Measurements from ENCODE around the gene VWA3A. TPM values are rescaled to one million over a fixed set of nuclear protein-coding genes. Genes with fewer than 3 reads are reported as not detected.

VWA3A gene
- total RNA-seq, 1 donor from 2014 or later, result 0.25 TPM

DNA sequence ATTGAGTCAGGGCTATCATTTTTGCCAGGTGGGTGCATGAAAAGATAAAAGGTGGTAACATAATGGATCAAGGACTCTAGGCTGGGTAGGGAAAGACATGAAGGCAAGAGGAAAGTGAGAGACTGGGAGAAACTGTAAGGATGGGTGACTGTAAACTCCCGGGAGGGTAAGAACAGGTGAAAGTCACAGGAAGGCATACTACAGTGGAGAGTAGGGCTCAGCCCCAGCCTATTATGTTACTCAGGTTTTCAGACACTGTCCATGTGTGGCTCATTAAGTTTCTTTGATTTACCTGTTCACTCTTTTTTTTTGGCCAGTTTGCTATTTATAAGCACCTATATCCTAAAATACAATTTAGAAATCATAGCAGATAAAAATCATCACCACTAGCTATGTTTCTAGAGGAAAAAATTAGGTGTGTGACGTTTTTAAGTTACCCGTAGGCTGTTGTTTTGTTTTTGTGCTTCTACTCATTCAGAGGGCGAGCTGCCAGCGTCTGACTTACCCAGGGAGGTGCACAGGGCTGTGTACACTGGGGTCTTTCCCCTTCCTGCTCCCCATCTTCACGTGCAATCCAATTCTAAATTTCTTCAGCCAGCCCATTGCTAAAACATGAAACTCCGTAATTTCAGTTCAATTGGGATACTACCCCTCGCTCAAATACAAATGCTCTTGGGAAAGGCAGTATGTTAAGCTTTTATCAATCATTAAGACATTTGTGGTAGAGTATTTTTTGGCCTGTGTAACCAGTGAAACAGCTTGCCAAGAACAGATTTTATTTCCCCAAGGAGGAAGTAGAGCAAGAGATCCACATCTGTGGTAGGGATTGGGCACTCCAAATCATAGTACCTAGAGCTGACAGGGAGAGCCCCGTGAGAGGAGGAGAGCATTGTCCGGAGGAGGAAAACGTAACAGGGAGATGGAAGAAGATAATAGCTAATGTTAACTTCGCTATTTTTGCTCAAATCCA is 21.7 kb upstream of the VWA3A start:
- Histone ChIP-seq H3K9me3 (replicated peaks) (peaks cover 9% of the 10 kb centered on the region), H3K4me3 (peak overlapping the region; percentile 31), H3K36me3 (peaks cover 5% of the 10 kb centered on the region), H3K4me1 (peaks cover 38% of the 10 kb centered on the region), H3K27ac (replicated peaks) (peak overlapping the region; percentile 61), H3K27me3 (ENCODE audit: low read depth) (no peaks in the 10 kb centered on the region)
- TF ChIP-seq, protein P1, sequence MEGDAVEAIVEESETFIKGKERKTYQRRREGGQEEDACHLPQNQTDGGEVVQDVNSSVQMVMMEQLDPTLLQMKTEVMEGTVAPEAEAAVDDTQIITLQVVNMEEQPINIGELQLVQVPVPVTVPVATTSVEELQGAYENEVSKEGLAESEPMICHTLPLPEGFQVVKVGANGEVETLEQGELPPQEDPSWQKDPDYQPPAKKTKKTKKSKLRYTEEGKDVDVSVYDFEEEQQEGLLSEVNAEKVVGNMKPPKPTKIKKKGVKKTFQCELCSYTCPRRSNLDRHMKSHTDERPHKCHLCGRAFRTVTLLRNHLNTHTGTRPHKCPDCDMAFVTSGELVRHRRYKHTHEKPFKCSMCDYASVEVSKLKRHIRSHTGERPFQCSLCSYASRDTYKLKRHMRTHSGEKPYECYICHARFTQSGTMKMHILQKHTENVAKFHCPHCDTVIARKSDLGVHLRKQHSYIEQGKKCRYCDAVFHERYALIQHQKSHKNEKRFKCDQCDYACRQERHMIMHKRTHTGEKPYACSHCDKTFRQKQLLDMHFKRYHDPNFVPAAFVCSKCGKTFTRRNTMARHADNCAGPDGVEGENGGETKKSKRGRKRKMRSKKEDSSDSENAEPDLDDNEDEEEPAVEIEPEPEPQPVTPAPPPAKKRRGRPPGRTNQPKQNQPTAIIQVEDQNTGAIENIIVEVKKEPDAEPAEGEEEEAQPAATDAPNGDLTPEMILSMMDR (IDR thresholded peaks at IDR 0.05; ENCODE audit: borderline replicate concordance), result no peak
- intact Hi-C loops (cut with micrococcal nuclease), result no loop called here
- DNase-seq, result peak; percentile 28

DNA sequence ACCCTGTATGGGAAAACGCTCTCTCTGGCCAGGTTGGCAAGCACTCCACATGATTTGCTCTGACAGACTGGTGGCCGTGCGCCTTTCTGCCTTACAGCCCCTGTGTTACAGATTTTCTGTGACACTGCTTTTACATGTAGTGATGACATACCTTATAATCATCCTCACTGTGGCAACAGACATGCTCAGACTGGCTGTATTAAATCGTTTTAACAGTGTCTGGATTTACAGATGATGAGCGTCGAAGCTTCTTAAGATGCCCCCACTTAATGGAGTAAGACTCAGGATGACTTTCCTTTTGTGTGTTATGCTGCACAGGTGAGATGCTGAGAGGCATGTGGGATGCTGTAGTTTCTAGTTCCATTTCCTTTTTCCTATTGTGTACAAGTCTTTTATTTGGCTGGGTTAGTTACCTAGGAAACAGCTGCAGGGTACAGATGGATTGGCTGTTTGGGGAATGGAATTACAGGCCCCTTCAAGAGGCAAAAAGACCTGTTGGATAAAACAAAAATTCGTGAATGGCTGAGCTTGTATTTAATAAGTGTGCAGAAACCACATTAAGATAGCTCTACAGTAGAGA is 20.9 kb upstream of the VWA3A start:
- intact Hi-C loops (cut with micrococcal nuclease), result no loop called here
- DNase-seq, result no peak
- H3K4me1 ChIP-seq, result peaks cover 38% of the 10 kb centered on the region
- peaks cover 9% of the 10 kb centered on the region for H3K9me3 ChIP-seq (replicated peaks)
- no peaks in the 10 kb centered on the region for H3K27me3 ChIP-seq (ENCODE audit: low read depth)
- H3K36me3 ChIP-seq, result peaks cover 5% of the 10 kb centered on the region
- peak overlapping the region; percentile 61 for H3K27ac ChIP-seq (replicated peaks)
- H3K4me3 ChIP-seq, result peak overlapping the region; percentile 31
- TF ChIP-seq, protein P1 (IDR thresholded peaks at IDR 0.05; ENCODE audit: borderline replicate concordance), result no peak

DNA sequence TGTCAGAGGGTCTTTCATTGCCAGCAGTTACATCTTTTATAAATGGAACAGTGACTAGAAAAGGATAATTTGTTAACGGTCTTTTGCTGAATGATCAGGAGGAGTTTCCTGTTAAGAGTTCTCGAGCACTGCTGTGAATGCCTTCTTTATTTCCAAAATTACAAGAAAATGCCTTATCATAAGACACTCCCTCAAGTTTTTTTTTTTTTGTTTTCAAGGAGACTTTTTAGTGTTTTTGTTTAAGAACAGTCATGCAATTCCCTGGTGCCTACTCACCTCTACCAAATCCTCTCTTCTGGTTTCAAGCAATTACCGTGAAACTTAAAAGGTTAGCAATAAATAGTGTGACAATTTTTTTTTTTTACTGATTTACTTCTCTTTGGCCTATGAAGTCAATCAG is 19.0 kb upstream of the VWA3A start:
- intact Hi-C loops (cut with micrococcal nuclease), result no loop called here
- H3K4me1 ChIP-seq, result peaks cover 43% of the 10 kb centered on the region

DNA sequence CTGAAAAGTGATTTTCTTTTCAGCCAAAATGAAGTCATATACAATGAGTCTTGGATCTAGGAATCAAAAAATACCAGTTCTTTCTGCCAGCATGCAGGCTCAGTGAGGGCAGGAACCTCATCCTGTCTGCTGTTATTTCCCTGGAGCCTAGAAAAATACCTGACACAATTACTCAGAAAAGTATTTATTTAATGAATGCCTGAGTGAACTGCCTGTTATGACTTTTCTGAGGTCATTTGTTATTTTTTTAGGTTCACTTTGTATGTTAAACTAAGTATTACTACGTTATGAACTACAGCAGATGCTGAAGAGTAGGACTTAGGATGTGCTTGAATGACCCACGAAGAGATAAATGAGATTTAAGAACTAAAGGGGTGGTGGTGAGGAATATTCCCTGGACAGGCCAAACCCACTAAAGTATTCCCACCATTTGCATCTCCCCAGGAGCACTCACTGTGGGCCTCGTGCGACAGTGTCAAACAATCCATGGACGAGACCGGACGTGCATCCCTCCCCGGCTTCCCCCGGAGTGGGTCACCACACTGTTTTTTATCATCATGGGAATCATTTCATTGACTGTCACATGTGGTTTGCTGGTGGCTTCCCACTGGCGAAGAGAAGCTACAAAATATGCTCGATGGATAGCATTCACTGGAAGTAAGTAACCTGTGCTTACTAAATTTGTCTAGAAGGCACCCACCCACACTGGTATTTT is 17.1 kb upstream of the VWA3A start:
- no peak for DNase-seq
- Histone ChIP-seq H3K27ac (replicated peaks) (no peak overlapping the region), H3K4me1 (peaks cover 35% of the 10 kb centered on the region), H3K27me3 (ENCODE audit: low read depth) (no peaks in the 10 kb centered on the region), H3K9me3 (replicated peaks) (no peaks in the 10 kb centered on the region), H3K4me3 (no peak overlapping the region), H3K36me3 (no peaks in the 10 kb centered on the region)
- intact Hi-C loops (cut with micrococcal nuclease), result loop anchor here (5.0 kb wide), 1 partner anchor 73 kb away; the partner anchor contains the start of gene PDZD9
- TF ChIP-seq, protein P1 (IDR thresholded peaks at IDR 0.05; ENCODE audit: borderline replicate concordance), result no peak

More for the DNA sequence above, 19.0 kb upstream of the VWA3A start:
- Histone ChIP-seq H3K4me3 (no peak overlapping the region), H3K27me3 (ENCODE audit: low read depth) (no peaks in the 10 kb centered on the region), H3K36me3 (no peaks in the 10 kb centered on the region), H3K27ac (replicated peaks) (no peak overlapping the region), H3K9me3 (replicated peaks) (no peaks in the 10 kb centered on the region)
- TF ChIP-seq, protein P1 (IDR thresholded peaks at IDR 0.05; ENCODE audit: borderline replicate concordance), result no peak
- DNase-seq, result no peak

DNA sequence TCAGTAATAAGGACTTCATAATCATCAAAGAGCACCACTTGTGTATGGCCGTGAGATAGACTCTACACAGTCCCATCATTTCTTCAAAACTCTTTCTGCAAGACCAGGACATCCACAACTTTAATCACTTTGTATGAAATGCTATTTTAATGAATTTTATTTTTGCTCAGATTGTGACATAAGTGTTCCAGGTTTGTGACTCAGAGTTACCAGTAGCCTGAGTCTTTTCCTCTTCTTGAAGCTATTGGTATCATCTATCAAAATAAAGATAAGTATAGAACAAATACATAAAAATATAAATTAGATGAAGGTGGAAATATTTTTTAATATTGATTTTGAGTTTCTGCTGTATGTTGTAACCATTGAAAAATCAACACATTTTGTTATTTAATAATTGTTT is 16.6 kb upstream of the VWA3A start:
- Histone ChIP-seq H3K4me1 (peaks cover 29% of the 10 kb centered on the region), H3K27ac (replicated peaks) (no peak overlapping the region), H3K9me3 (replicated peaks) (no peaks in the 10 kb centered on the region), H3K27me3 (ENCODE audit: low read depth) (no peaks in the 10 kb centered on the region), H3K36me3 (no peaks in the 10 kb centered on the region), H3K4me3 (no peak overlapping the region)
- intact Hi-C loops (cut with micrococcal nuclease), result loop anchor here (5.0 kb wide), 1 partner anchor 73 kb away; the partner anchor contains the start of gene PDZD9
- TF ChIP-seq, protein P1 (IDR thresholded peaks at IDR 0.05; ENCODE audit: borderline replicate concordance), result no peak
- DNase-seq, result no peak
